Naive B cell (primary cell): ENCODE measurements around the gene SSH2. TPM values are rescaled to one million over a fixed set of nuclear protein-coding genes. Genes with fewer than 3 reads are reported as not detected.
"Not testable (repeated sequence)": the region's sequence is repeated elsewhere in the genome, so short reads cannot be mapped to it uniquely, and the experiment has no call there.

Source experiments
- ATAC-seq, 2 donors: fragments of 150-1000 bp; cut with Tn5 transposase; 2 replicates each; pipeline ENCODE4 v1.10.0; 2021; ENCODE audit warnings: low read depth in 2 of 2, mild to moderate bottlenecking in 2 of 2, moderate library complexity in 2 of 2
- DNase-seq: peaks from one replicate; pipeline ENCODE4 v3.0.0; 2022
- H3K27ac Mint-ChIP-seq, 6 donors: one replicate each; pipeline ENCODE4 v1.8.0; 2020 to 2022; ENCODE audit warnings: mild to moderate bottlenecking in 6 of 6, mixed read lengths in 6 of 6, moderate library complexity in 5 of 6, inconsistent platforms in 2 of 6
- H3K27me3 Mint-ChIP-seq, 3 donors: one replicate each; pipeline ENCODE4 v1.8.0; 2021 to 2022; ENCODE audit warnings: mixed read lengths in 3 of 3, mild to moderate bottlenecking in 1 of 3
- H3K36me3 Mint-ChIP-seq, 2 donors: one replicate each; pipeline ENCODE4 v1.8.0; 2020 to 2022; ENCODE audit warnings: mixed read lengths in 2 of 2, inconsistent platforms in 1 of 2, mild to moderate bottlenecking in 1 of 2
- H3K4me1 Mint-ChIP-seq, 3 donors: one replicate each; pipeline ENCODE4 v1.8.0; 2020 to 2022; ENCODE audit warnings: mixed read lengths in 3 of 3, inconsistent platforms in 1 of 3, mild to moderate bottlenecking in 1 of 3, moderate library complexity in 1 of 3
- H3K4me3 Mint-ChIP-seq, 8 donors: one replicate each; pipeline ENCODE4 v1.8.0; 2020 to 2022; ENCODE audit warnings: mild to moderate bottlenecking in 8 of 8, mixed read lengths in 8 of 8, moderate library complexity in 8 of 8, inconsistent platforms in 2 of 8
- H3K9me3 Mint-ChIP-seq, 7 donors: one replicate each; pipeline ENCODE4 v1.8.0; 2020 to 2022; ENCODE audit warnings: mixed read lengths in 7 of 7, mild to moderate bottlenecking in 5 of 7, inconsistent platforms in 2 of 7, moderate library complexity in 1 of 7
- polyA plus RNA-seq, 6 donors: library from polyadenylated mRNA; unstranded; fragments of 300-500 nt; fragmentation: Illumina TruSeq; gene quantifications; one replicate each; pipeline ENCODE4 v1.2.3, GENCODE V29; 2021; ENCODE audit warnings: low read depth in 6 of 6

SSH2 gene
- polyA plus RNA-seq, 6 donors from 2014 or later: 46.3 to 96.7 (median 65.5) TPM

DNA sequence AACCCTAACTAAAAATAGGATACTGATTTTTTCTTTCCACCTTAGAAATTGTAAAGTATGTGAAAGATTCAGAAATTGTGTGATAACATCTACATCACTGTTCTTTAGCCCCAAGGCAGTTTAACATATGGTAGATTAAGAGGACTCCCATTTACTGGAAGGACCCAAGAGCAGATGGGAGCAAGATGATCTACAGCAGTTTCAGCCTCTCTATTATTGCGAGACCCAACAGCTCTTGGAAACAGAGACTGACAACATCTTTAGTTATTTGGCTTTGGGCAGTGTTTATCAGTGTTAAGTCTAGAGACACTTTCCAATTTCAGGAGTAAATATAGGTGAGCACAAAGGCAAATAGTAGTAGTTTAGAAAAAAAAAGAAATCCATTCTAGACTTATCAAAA, 182.4 kb downstream of the SSH2 start:
- no peak for DNase-seq
- no peaks in the 10 kb centered on the region for H3K36me3 Mint-ChIP-seq
- no peak for ATAC-seq
- H3K27ac Mint-ChIP-seq: peak overlapping the region in 5 of 6 donors; percentile 29 to 71 (median 54)
- H3K9me3 Mint-ChIP-seq: no peaks in the 10 kb centered on the region
- H3K27me3 Mint-ChIP-seq: no peaks in the 10 kb centered on the region
- peak overlapping the region in 5 of 8 donors; percentile 6 to 56 (median 27) for H3K4me3 Mint-ChIP-seq
- peaks cover 35 to 71% (median 66%) of the 10 kb centered on the region in 3 donors for H3K4me1 Mint-ChIP-seq

DNA sequence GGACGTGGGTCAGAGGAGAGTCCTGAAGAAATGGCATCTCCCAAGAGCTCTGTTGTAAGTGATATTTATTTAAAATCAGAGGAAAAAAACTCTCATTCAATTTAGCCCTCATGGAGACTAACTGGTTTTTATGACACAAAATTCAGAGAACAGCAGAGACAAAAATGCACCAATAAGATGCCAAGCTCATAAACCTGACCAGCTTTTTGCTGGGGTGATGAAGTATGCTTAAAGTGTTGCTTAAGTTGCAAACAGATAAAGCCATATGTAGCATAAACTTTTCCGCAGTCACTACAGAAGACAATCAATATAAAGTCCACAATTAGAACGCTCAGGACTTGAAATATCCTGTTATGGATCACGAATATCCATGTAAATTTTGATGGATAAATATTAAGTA, 183.4 kb downstream of the SSH2 start:
- H3K9me3 Mint-ChIP-seq: no peaks in the 10 kb centered on the region
- DNase-seq: no peak
- H3K27me3 Mint-ChIP-seq: no peaks in the 10 kb centered on the region
- peak overlapping the region in 2 of 8 donors; percentile 16 to 59 for H3K4me3 Mint-ChIP-seq
- peaks cover 35 to 80% (median 63%) of the 10 kb centered on the region in 3 donors for H3K4me1 Mint-ChIP-seq
- no peaks in the 10 kb centered on the region for H3K36me3 Mint-ChIP-seq
- peak overlapping the region in 2 of 6 donors; percentile 42 to 84 for H3K27ac Mint-ChIP-seq
- ATAC-seq: no peak

DNA sequence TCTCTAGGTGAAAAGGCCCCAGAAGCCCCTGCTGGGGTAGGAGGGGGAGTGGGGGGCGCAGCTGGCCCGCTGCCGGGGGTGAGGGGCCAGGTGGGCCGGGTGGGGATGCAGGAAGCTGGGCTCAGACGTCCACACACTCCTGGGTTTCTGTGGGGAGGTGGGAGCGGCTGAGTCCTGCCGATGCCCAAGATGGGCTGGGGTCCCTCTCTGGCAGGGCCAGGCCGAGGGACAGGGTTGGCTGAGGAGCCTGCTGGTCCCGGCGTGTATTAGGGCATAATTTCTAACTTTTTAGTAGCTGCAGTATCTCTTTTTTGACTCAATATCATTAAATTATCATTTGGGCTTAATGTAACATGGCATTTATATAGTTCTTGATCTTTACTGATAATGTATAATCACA, 185.9 kb downstream of the SSH2 start:
- Mint-ChIP-seq H3K27ac (peak overlapping the region in 4 of 6 donors; percentile 57 to 84 (median 70)), H3K27me3 (no peaks in the 10 kb centered on the region), H3K4me1 (peaks cover 37 to 92% (median 69%) of the 10 kb centered on the region in 3 donors), H3K4me3 (peak overlapping the region in 2 of 8 donors; percentile 5 to 35), H3K9me3 (no peaks in the 10 kb centered on the region), H3K36me3 (peaks cover 0 to 4% of the 10 kb centered on the region in 2 donors)
- ATAC-seq (no peak), DNase-seq (no peak)

DNA sequence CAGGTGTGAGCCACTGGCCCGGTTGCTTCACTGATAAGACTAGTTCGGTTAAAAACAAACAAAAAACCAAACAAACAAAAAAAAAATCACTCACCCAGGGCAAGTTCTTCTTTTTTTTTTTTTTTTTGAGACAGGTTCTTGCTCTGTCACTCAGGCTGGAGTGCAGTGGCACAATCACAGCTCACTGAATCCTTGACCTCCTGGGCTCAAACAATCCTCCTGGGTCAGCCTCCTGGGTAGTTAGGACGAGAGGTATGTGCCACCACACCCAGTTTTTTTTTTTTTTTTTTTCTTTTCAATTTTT, 187.9 kb downstream of the SSH2 start:
- Mint-ChIP-seq H3K4me1 (peaks cover 24 to 72% (median 52%) of the 10 kb centered on the region in 3 donors), H3K27me3 (no peaks in the 10 kb centered on the region), H3K36me3 (peaks cover 0 to 4% of the 10 kb centered on the region in 2 donors), H3K9me3 (no peaks in the 10 kb centered on the region), H3K27ac (peak overlapping the region; percentile 25 to 95 (median 88)), H3K4me3 (peak overlapping the region in 7 of 8 donors; percentile 41 to 80 (median 62))
- ATAC-seq (peak; percentile 45 to 55), DNase-seq (peak; percentile 21)

DNA sequence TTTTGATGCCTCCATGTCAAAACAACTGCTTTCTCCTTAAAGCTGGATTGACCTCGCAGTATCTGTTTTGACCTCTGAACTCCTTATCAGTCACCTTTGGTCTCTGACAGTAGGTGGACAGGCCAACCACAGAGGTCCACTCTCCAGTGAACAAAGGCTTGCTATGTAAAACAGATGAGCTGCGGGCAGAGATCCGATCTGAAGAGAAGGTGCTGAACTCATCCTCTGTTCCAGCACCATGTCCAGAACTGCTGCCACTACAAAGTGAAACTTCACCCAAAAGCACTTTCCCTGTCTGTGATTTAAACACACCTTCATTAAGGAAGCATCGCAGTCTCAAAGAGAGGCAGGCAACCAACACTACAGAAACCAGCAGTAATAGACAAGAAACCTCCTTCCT, 190.0 kb downstream of the SSH2 start:
- Mint-ChIP-seq H3K27me3 (no peaks in the 10 kb centered on the region), H3K27ac (peak overlapping the region in 5 of 6 donors; percentile 58 to 89 (median 86)), H3K4me1 (peaks cover 19 to 59% (median 33%) of the 10 kb centered on the region in 3 donors), H3K9me3 (no peaks in the 10 kb centered on the region), H3K36me3 (peaks cover 0 to 7% of the 10 kb centered on the region in 2 donors), H3K4me3 (peak overlapping the region in 2 of 8 donors; percentile 16 to 29)
- DNase-seq (no peak), ATAC-seq (peak in 1 of 2 donors; percentile 21)

DNA sequence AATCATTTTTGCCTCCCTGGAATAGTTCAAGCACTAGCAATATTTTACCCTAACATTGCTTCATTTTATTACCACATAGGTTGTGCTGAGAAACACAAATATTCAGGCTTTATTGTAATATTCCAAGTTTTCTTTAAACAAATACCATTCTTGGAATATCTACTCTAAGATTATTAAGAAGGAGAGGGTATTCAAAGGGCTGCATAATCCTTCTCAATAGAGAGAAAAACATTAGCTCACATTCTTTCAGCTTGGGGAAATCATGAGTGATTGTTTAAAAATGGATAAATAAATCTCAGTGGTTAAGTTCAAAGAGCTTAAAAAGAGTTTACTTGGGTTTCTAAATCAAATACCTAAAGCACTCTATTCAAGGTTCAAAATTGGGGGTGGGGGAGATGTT, 195.4 kb downstream of the SSH2 start:
- Mint-ChIP-seq H3K4me3 (no peak overlapping the region), H3K36me3 (peaks cover 4 to 20% of the 10 kb centered on the region in 2 donors), H3K27me3 (no peaks in the 10 kb centered on the region), H3K4me1 (peaks cover 8 to 41% (median 20%) of the 10 kb centered on the region in 3 donors), H3K9me3 (no peaks in the 10 kb centered on the region), H3K27ac (peak overlapping the region in 4 of 6 donors; percentile 28 to 75 (median 54))
- ATAC-seq (no peak), DNase-seq (no peak)

DNA sequence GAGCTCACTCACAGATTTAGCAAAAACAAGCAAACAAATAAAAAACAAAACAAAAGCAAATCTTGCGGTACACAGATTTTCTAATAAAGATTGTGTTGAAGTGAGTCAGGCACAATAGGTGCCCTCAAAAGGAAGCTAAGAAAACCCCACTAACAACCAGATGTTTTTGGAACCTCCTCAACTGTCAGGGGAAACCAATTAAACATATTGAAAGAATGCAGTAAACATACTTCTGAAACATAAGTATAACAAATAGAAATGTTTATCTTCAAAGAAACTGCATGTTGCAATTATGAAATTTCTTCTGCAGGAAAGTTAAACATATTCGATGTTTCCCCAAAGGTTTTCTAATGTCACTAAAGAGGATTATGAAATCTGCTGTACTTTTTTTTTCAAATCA, 196.9 kb downstream of the SSH2 start:
- DNase-seq: no peak
- no peak for ATAC-seq
- Mint-ChIP-seq H3K9me3 (peaks cover 0 to 8% (median 4%) of the 10 kb centered on the region in 7 donors), H3K4me1 (peaks cover 22 to 51% (median 31%) of the 10 kb centered on the region in 3 donors), H3K27me3 (no peaks in the 10 kb centered on the region), H3K36me3 (peaks cover 16 to 31% of the 10 kb centered on the region in 2 donors), H3K27ac (peak overlapping the region in 3 of 6 donors; percentile 53 to 67 (median 62)), H3K4me3 (no peak overlapping the region)

DNA sequence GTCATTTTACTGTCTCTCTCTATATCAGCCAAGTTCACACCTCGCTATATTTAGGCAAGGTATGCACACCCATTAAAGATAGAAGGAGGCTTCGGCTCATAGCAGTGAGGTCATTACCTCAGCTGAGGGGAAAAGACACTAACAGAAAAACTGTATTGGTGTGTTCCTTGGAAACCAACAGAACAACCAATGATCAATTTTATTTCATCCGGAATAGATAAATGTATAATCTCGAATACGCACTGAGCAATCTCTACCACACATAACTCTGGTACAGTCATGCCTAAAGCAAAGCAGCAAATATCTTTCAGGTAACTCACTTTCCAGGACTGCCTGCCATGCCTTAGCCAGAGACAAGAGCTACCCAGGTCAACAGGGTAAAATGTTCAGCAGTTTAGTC, 197.4 kb downstream of the SSH2 start:
- Mint-ChIP-seq H3K27ac (peak overlapping the region in 4 of 6 donors; percentile 49 to 67 (median 58)), H3K27me3 (no peaks in the 10 kb centered on the region), H3K36me3 (peaks cover 21 to 34% of the 10 kb centered on the region in 2 donors), H3K4me1 (peaks cover 27 to 56% (median 36%) of the 10 kb centered on the region in 3 donors), H3K9me3 (peaks cover 0 to 14% (median 6%) of the 10 kb centered on the region in 7 donors), H3K4me3 (no peak overlapping the region)
- ATAC-seq: no peak
- no peak for DNase-seq

DNA sequence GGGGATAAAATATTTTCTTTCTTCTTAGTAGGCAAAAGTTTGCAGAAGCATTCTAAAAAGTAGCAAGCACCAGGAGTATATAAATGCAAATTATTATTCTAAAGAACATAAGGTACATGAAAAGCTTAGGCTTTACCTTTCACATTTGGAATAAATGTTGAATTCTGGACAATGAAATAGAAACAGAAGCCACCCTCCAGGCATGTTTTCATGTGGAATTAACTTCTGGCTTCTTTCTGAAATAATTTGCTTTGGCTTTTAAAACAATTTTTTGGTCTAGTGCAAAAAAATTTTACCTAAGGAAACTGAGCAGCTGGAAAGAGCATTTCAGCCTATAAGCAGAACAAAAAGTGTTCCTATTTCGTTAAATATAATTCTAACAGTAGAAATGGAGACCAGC, 197.8 kb downstream of the SSH2 start:
- peaks cover 25 to 34% of the 10 kb centered on the region in 2 donors for H3K36me3 Mint-ChIP-seq
- ATAC-seq (no peak), DNase-seq (no peak)
- H3K27me3 Mint-ChIP-seq: no peaks in the 10 kb centered on the region
- H3K27ac Mint-ChIP-seq: peak overlapping the region in 5 of 6 donors; percentile 13 to 67 (median 53)
- H3K4me1 Mint-ChIP-seq: peaks cover 31 to 60% (median 38%) of the 10 kb centered on the region in 3 donors
- H3K9me3 Mint-ChIP-seq: peaks cover 0 to 18% (median 9%) of the 10 kb centered on the region in 7 donors
- no peak overlapping the region for H3K4me3 Mint-ChIP-seq

DNA sequence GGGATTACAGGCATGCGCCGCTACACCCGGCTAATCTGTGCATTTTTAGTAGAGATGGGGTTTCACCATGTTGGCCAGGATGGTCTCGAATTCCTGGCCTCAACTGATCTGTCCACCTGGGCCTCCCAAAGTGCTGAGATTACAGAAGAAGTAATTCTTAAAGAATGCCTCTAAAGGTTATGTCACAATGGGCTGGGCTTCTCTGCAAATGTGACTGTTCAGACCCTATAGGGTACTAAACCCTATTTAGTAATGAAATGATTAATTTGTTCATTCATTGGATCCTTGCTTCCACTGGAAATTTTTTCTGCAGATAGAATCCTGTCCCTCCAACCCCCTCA, 198.5 kb downstream of the SSH2 start:
- peak overlapping the region in 1 of 6 donors; percentile 13 for H3K27ac Mint-ChIP-seq
- no peaks in the 10 kb centered on the region for H3K27me3 Mint-ChIP-seq
- H3K4me1 Mint-ChIP-seq: peaks cover 38 to 67% (median 44%) of the 10 kb centered on the region in 3 donors
- ATAC-seq (no peak), DNase-seq (no peak)
- H3K4me3 Mint-ChIP-seq: no peak overlapping the region
- H3K36me3 Mint-ChIP-seq: peaks cover 25 to 40% of the 10 kb centered on the region in 2 donors
- H3K9me3 Mint-ChIP-seq: peaks cover 2 to 23% (median 9%) of the 10 kb centered on the region in 7 donors

DNA sequence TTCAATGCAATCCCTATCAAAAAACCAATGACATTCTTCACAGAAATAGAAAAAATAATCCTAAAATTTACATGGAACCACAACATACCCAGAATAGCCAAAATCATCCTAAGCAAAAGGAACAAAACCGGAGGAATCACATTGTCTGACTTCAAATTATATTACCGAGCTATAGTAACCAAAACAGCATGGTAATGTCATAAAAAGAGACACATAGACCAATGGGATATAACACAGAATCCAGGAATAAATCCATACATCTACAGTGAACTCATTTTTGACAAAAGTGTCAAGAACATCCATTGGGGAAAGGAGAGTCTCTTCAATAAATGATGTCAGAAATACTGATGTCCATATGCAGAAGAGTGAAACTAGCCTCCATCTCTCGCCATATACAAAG, 201.5 kb downstream of the SSH2 start:
- Mint-ChIP-seq H3K4me1 (peaks cover 58 to 81% (median 58%) of the 10 kb centered on the region in 3 donors), H3K36me3 (peaks cover 25 to 41% of the 10 kb centered on the region in 2 donors), H3K4me3 (peak overlapping the region in 1 of 8 donors; percentile 63), H3K27me3 (no peaks in the 10 kb centered on the region), H3K9me3 (peaks cover 3 to 23% (median 9%) of the 10 kb centered on the region in 7 donors), H3K27ac (peak overlapping the region; percentile 67 to 91 (median 79))
- no peak for DNase-seq
- ATAC-seq: no peak

DNA sequence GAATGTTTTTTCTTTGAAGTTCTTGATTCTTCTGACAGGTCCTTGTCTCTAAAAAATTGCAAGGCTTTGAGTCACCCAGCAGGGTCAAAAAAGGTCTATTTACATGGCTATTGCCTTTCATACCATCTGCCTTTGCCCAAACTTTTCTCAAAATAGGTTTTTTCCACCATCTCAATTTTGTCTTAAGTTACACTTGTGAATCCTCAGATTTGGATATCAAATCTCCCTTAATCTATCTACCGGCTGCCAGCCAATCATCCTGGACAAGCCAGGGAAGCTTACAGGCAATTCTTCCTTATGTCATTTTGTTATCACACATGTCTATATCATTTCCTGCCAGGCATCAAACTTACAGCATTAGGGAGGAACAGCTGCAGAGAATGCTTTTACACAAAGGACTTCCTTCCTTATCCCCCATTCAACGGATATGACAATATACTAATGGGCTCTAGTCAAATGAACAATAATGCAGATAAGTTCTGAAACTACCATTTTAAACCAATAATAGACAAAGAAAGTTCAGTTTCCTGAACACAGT, 203.2 kb downstream of the SSH2 start:
- H3K4me1 Mint-ChIP-seq: peaks cover 65 to 82% (median 68%) of the 10 kb centered on the region in 3 donors

DNA sequence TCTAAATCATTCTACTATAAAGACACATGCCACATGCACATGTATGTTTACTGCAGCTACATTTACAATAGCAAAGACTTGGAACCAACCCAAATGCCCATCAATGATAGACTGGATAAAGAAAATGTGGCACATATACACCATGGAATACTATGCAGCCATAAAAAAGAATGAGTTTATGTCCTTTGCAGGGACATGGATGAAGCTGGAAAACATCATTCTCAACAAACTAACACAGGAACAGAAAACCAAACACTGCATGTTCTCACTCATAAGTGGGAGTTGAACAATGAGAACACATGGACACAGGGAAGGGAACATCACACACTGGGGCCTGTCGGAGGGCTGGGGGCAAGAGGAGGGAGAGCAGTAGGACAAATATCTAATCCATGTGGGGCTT, 204.6 kb downstream of the SSH2 start:
- Mint-ChIP-seq H3K9me3 (peaks cover 3 to 23% (median 9%) of the 10 kb centered on the region in 7 donors), H3K27ac (peak overlapping the region in 5 of 6 donors; percentile 50 to 92 (median 90)), H3K4me1 (peaks cover 74 to 93% (median 82%) of the 10 kb centered on the region in 3 donors), H3K4me3 (peak overlapping the region in 5 of 8 donors; percentile 13 to 83 (median 49)), H3K36me3 (peaks cover 25 to 35% of the 10 kb centered on the region in 2 donors)
- H3K27me3 Mint-ChIP-seq, DNase-seq, ATAC-seq: not testable (repeated sequence)

More for the DNA sequence above, 203.2 kb downstream of the SSH2 start:
- Mint-ChIP-seq H3K27me3 (no peaks in the 10 kb centered on the region), H3K36me3 (peaks cover 25 to 35% of the 10 kb centered on the region in 2 donors), H3K4me3 (peak overlapping the region; percentile 29 to 83 (median 55)), H3K9me3 (peaks cover 3 to 23% (median 9%) of the 10 kb centered on the region in 7 donors), H3K27ac (peak overlapping the region; percentile 84 to 97 (median 92))
- ATAC-seq: peak; percentile 29 to 33
- DNase-seq: peak; percentile 44
